CD4-positive, alpha-beta memory T cell (primary cell): ENCODE data around the gene ZG16. TPM values are rescaled to one million over a fixed set of nuclear protein-coding genes. Genes with fewer than 3 reads are reported as not detected.

ENCODE experiments used
- CTCF ChIA-PET: fragments of 350-600 bp; sonication (Branson Sonifier 250); formaldehyde crosslinking; loops from one replicate; lab custom pipeline; 2021; ENCODE audit warnings: inconsistent platforms; ENCODE audit not compliant: partially characterized antibody; lab: Charles Lee
- POLR2A ChIA-PET: fragments of 350-600 bp; sonication (Branson Sonifier 250); formaldehyde crosslinking; loops from one replicate; lab custom pipeline; 2021; ENCODE audit not compliant: partially characterized antibody; lab: Charles Lee
- DNase-seq, 5 donors: peaks; one replicate each; pipeline versions ENCODE4 v3.0.0 to v3.0.0-alpha.2; 2020 to 2022; ENCODE audit warnings: mixed read lengths in 1 of 5
- H3K27ac ChIP-seq: one replicate; pipeline ENCODE4 v1.7.0; 2013; ENCODE audit warnings: low read depth, low read length
- H3K27me3 ChIP-seq: 2 replicates; pipeline ENCODE4 v1.7.0; 2013; ENCODE audit warnings: mild to moderate bottlenecking, low read length, moderate library complexity; ENCODE audit not compliant: insufficient read depth
- H3K36me3 ChIP-seq: 2 replicates; pipeline ENCODE4 v1.7.0; 2013; ENCODE audit warnings: mild to moderate bottlenecking, low read length, moderate library complexity; ENCODE audit not compliant: insufficient read depth
- H3K4me1 ChIP-seq: 2 replicates; pipeline ENCODE4 v1.7.0; 2013; ENCODE audit warnings: mild to moderate bottlenecking, low read length, moderate library complexity; ENCODE audit not compliant: insufficient read depth
- H3K4me3 ChIP-seq, 2 donors: one replicate each; pipeline ENCODE4 v1.7.0; 2013; ENCODE audit warnings: low read length in 2 of 2, mild to moderate bottlenecking in 1 of 2
- H3K9me3 ChIP-seq, 2 donors: one replicate each; pipeline ENCODE4 v1.7.0; 2013; ENCODE audit warnings: low read length in 2 of 2, control low read depth in 1 of 2; ENCODE audit not compliant: control insufficient read depth in 1 of 2
- H3K27ac Mint-ChIP-seq, 7 donors: one replicate each; pipeline ENCODE4 v1.8.0; 2020 to 2021; ENCODE audit warnings: mixed read lengths in 7 of 7, mild to moderate bottlenecking in 6 of 7, inconsistent platforms in 3 of 7, moderate library complexity in 3 of 7
- H3K27me3 Mint-ChIP-seq, 2 donors: one replicate each; pipeline ENCODE4 v1.8.0; 2020 to 2021; ENCODE audit warnings: mixed read lengths in 2 of 2
- H3K36me3 Mint-ChIP-seq, 2 donors: one replicate each; pipeline ENCODE4 v1.8.0; 2020 to 2021; ENCODE audit warnings: mixed read lengths in 2 of 2, inconsistent platforms in 1 of 2, mild to moderate bottlenecking in 1 of 2
- H3K4me1 Mint-ChIP-seq, 4 donors: one replicate each; pipeline ENCODE4 v1.8.0; 2020 to 2021; ENCODE audit warnings: mixed read lengths in 4 of 4, mild to moderate bottlenecking in 1 of 4
- H3K4me3 Mint-ChIP-seq, 8 donors: one replicate each; pipeline ENCODE4 v1.8.0; 2020 to 2021; ENCODE audit warnings: mixed read lengths in 8 of 8, mild to moderate bottlenecking in 7 of 8, moderate library complexity in 6 of 8, inconsistent platforms in 3 of 8
- H3K9me3 Mint-ChIP-seq, 8 donors: one replicate each; pipeline ENCODE4 v1.8.0; 2020 to 2021; ENCODE audit warnings: mixed read lengths in 8 of 8, mild to moderate bottlenecking in 5 of 8, inconsistent platforms in 3 of 8, moderate library complexity in 1 of 8
- intact Hi-C: fragments of 100-400 bp; cut with micrococcal nuclease; formaldehyde crosslinking; loops from one replicate; pipeline ENCODE4 v1.15.1; 2023
- polyA plus RNA-seq, 2 donors: library from polyadenylated mRNA; unstranded; fragments of 300-500 nt; fragmentation: Illumina TruSeq; gene quantifications; one replicate each; pipeline ENCODE4 v1.2.3, GENCODE V29; 2021
- total RNA-seq, 2 experiments: library from RNA; stranded (reverse); gene quantifications; one replicate each; pipeline ENCODE4 v1.2.3, GENCODE V29; 2021

ZG16 gene
- total and polyA plus RNA-seq, 4 experiments from 2014 or later: not detected

- H3K27me3 Mint-ChIP-seq: peaks cover 0 to 2% of the 10 kb centered on the region in 2 donors
- CTCF ChIA-PET: interaction anchor here (1.2 to 3.2 kb wide), 4 partner anchors 10 to 42 kb away, joined by 4 to 21 read pairs (median 6); no protein-coding TSS in a partner anchor
Measured at GRCh38 chr16:29743475-29743826, 34.6 kb upstream of the ZG16 start.

DNA sequence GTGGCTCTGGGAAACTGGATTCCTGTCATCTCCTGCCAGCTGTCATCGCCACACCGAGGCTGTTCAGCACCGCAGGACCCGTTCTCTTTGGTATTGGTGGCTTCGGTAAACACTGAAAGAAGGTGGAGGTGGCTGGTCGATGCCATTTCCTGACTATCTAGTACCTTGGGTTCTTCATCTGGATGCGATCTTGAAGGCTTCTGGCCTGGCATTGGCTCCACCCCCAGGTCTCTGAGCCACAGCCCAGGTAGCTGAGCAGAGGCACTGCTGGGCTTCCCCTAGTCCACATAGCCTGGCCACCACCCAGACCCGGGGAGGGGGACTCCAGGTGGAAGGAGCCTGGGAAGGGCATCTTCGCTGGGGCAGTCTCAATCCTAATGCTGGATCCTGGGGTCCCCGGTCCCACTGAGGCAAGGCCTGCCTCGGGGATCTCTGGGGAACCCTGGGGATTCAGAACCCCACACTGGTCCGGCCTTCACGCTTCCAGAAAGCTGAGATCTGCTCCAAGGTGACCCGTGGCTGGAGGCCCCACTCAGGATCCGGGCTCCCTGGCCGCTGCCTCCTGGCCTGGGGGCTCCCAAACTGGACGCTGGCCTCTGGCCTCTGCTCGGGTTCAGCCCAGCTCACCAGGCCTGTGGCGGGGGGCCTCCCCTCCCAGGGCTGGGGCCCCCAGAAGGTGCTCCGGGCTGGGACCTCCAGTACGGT is 34.1 kb upstream of the ZG16 start:
- H3K27ac Mint-ChIP-seq: peak overlapping the region; percentile 94 to 100 (median 98)
- H3K4me3 Mint-ChIP-seq: peak overlapping the region; percentile 94 to 100 (median 99)
- H3K36me3 Mint-ChIP-seq: peaks cover 68 to 72% of the 10 kb centered on the region in 2 donors
- H3K27me3 Mint-ChIP-seq: peaks cover 0 to 2% of the 10 kb centered on the region in 2 donors
- POLR2A ChIA-PET: interaction anchor here (0.6 to 9.7 kb wide), 15 partner anchors 10 to 104 kb away, joined by 3 to 183 read pairs (median 22); partner anchors contain the start of genes KIF22, MAZ, MVP and PAGR1
- intact Hi-C loops: no loop called here
- peak; percentile 56 to 76 (median 59) for DNase-seq
- CTCF ChIA-PET: interaction anchor here (1.2 to 4.4 kb wide), 6 partner anchors 11 to 104 kb away, joined by 4 to 22 read pairs (median 6); partner anchors contain the start of gene KIF22
- Histone ChIP-seq H3K27me3 (no peaks in the 10 kb centered on the region), H3K4me1 (peaks cover 89% of the 10 kb centered on the region), H3K27ac (peak overlapping the region; percentile 94), H3K4me3 (peak overlapping the region; percentile 8 to 93), H3K36me3 (peaks cover 27% of the 10 kb centered on the region), H3K9me3 (no peaks in the 10 kb centered on the region)
- H3K4me1 Mint-ChIP-seq: peaks cover 50 to 92% (median 69%) of the 10 kb centered on the region in 4 donors
- peaks cover 0 to 4% (median 3%) of the 10 kb centered on the region in 8 donors for H3K9me3 Mint-ChIP-seq

More at GRCh38 chr16:29743475-29743826, 34.6 kb upstream of the ZG16 start:
- Mint-ChIP-seq H3K27ac (peak overlapping the region; percentile 90 to 100 (median 95)), H3K4me3 (peak overlapping the region; percentile 88 to 99 (median 94)), H3K4me1 (peaks cover 54 to 93% (median 70%) of the 10 kb centered on the region in 4 donors), H3K36me3 (peaks cover 67 to 71% of the 10 kb centered on the region in 2 donors), H3K9me3 (peaks cover 0 to 4% (median 3%) of the 10 kb centered on the region in 8 donors)
- Histone ChIP-seq H3K9me3 (no peaks in the 10 kb centered on the region), H3K27me3 (no peaks in the 10 kb centered on the region), H3K4me3 (peak overlapping the region; percentile 8 to 93), H3K36me3 (peaks cover 27% of the 10 kb centered on the region), H3K4me1 (peaks cover 89% of the 10 kb centered on the region), H3K27ac (peak overlapping the region; percentile 94)
- POLR2A ChIA-PET: interaction anchor here (0.7 to 9.7 kb wide), 14 partner anchors 8 to 105 kb away, joined by 3 to 183 read pairs (median 15); partner anchors contain the start of genes KIF22, MAZ, MVP and PAGR1
- intact Hi-C loops: no loop called here
- no peak for DNase-seq

GRCh38 chr16:29744541-29745101 is 33.4 kb upstream of the ZG16 start:
- H3K4me1 Mint-ChIP-seq: peaks cover 48 to 88% (median 66%) of the 10 kb centered on the region in 4 donors
- peak in 2 of 5 donors; percentile 33 to 37 for DNase-seq
- Histone ChIP-seq H3K9me3 (no peaks in the 10 kb centered on the region), H3K36me3 (peaks cover 27% of the 10 kb centered on the region), H3K27ac (peak overlapping the region; percentile 94), H3K4me3 (peak overlapping the region; percentile 67 to 93), H3K27me3 (no peaks in the 10 kb centered on the region), H3K4me1 (peaks cover 85% of the 10 kb centered on the region)
- intact Hi-C loops: loop anchor here (1.0 kb wide), 1 partner anchor 42 kb away; no protein-coding TSS in a partner anchor
- H3K9me3 Mint-ChIP-seq: peaks cover 0 to 4% (median 3%) of the 10 kb centered on the region in 8 donors
- peaks cover 67 to 74% of the 10 kb centered on the region in 2 donors for H3K36me3 Mint-ChIP-seq
- H3K27ac Mint-ChIP-seq: peak overlapping the region; percentile 98 to 100 (median 100)
- CTCF ChIA-PET: interaction anchor here (1.0 to 4.4 kb wide), 7 partner anchors 10 to 104 kb away, joined by 4 to 22 read pairs (median 5); partner anchors contain the start of gene KIF22
- POLR2A ChIA-PET: interaction anchor here (0.6 to 9.7 kb wide), 14 partner anchors 10 to 104 kb away, joined by 3 to 183 read pairs (median 32); partner anchors contain the start of genes KIF22, MAZ, MVP and PAGR1
- H3K27me3 Mint-ChIP-seq: peaks cover 0 to 2% of the 10 kb centered on the region in 2 donors
- H3K4me3 Mint-ChIP-seq: peak overlapping the region; percentile 96 to 100 (median 99)

- peaks cover 42 to 85% (median 60%) of the 10 kb centered on the region in 4 donors for H3K4me1 Mint-ChIP-seq
- Histone ChIP-seq H3K4me1 (peaks cover 84% of the 10 kb centered on the region), H3K27me3 (no peaks in the 10 kb centered on the region), H3K27ac (peak overlapping the region; percentile 94), H3K36me3 (peaks cover 27% of the 10 kb centered on the region), H3K9me3 (no peaks in the 10 kb centered on the region), H3K4me3 (peak overlapping the region; percentile 67 to 93)
- H3K36me3 Mint-ChIP-seq: peaks cover 64 to 72% of the 10 kb centered on the region in 2 donors
- peak overlapping the region; percentile 96 to 100 (median 99) for H3K4me3 Mint-ChIP-seq
- peak in 4 of 5 donors; percentile 63 to 71 (median 66) for DNase-seq
- peaks cover 0 to 2% of the 10 kb centered on the region in 2 donors for H3K27me3 Mint-ChIP-seq
- intact Hi-C loops: loop anchor here (1.0 kb wide), 1 partner anchor 43 kb away; no protein-coding TSS in a partner anchor
- POLR2A ChIA-PET: interaction anchor here (1.0 to 9.7 kb wide), 18 partner anchors 7 to 320 kb away, joined by 3 to 183 read pairs (median 11); partner anchors contain the start of genes ALDOA, KIF22, MAZ and MVP
- H3K9me3 Mint-ChIP-seq: peaks cover 0 to 4% (median 1%) of the 10 kb centered on the region in 8 donors
- H3K27ac Mint-ChIP-seq: peak overlapping the region; percentile 98 to 100 (median 100)
- CTCF ChIA-PET: interaction anchor here (1.0 to 6.6 kb wide), 10 partner anchors 9 to 103 kb away, joined by 3 to 39 read pairs (median 7); partner anchors contain the start of gene KIF22
Measured at GRCh38 chr16:29745121-29745852, 32.8 kb upstream of the ZG16 start.

DNA sequence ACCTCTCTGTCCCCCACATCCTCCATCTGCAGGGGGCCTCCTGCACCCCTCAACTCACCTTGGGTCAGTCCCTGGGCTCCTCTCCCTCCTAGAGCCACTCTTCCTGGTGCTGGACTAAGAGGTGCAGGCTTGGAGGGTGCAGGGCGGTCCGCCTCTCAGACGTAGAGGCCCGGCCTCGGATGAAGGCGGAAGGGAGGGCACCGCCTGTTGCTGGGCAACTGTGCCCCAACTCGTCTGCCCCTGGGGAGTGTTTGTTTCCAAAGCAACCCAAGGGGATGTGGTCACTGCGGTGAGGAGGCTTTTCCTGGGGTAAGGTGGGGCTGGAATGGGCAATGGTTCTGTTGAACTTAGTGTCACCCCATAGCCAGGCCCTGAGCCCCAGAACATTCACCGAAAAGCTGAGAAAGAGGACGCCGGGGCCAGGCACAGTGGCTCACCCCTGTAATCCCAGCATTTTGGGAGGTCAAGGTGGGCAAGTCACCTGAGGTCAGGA is 32.2 kb upstream of the ZG16 start, which contains the start of gene C16orf54:
TSS of gene C16orf54 (minus strand) at position 138 of the 493 bp plus-strand sequence. CDS start 1,039 bp downstream, outside the sequence.
- Histone ChIP-seq H3K4me1 (peaks cover 78% of the 10 kb centered on the region), H3K36me3 (peaks cover 27% of the 10 kb centered on the region), H3K27me3 (no peaks in the 10 kb centered on the region), H3K9me3 (no peaks in the 10 kb centered on the region), H3K27ac (peak within 1 kb of the TSS; percentile 94), H3K4me3 (peak within 1 kb of the TSS; percentile 67 to 93)
- peaks cover 0 to 2% of the 10 kb centered on the region in 2 donors for H3K27me3 Mint-ChIP-seq
- peaks cover 0 to 4% (median 1%) of the 10 kb centered on the region in 8 donors for H3K9me3 Mint-ChIP-seq
- H3K4me3 Mint-ChIP-seq: peak within 1 kb of the TSS; percentile 96 to 100 (median 99)
- intact Hi-C loops: loop anchor here (1.0 to 2.0 kb wide), 6 partner anchors 8 to 71 kb away; partner anchors contain the start of genes KIF22 and PAGR1
- peak; percentile 98 to 99 (median 98) for DNase-seq
- ChIA-PET POLR2A (interaction anchor here (0.8 to 9.7 kb wide), 20 partner anchors 8 to 319 kb away, joined by 3 to 183 read pairs (median 11); partner anchors contain the start of genes ALDOA, KIF22, MAZ and MVP), CTCF (interaction anchor here (1.0 to 6.6 kb wide), 8 partner anchors 9 to 102 kb away, joined by 3 to 39 read pairs (median 8); partner anchors contain the start of gene KIF22)
- H3K36me3 Mint-ChIP-seq: peaks cover 59 to 68% of the 10 kb centered on the region in 2 donors
- peak within 1 kb of the TSS; percentile 98 to 100 (median 100) for H3K27ac Mint-ChIP-seq
- peaks cover 39 to 79% (median 54%) of the 10 kb centered on the region in 4 donors for H3K4me1 Mint-ChIP-seq
